WERI-Rb-1 (cell line): ENCODE results near the gene KREMEN2.

Source experiments
- DNase-seq: peaks from one replicate; pipeline ENCODE4 v3.0.0-alpha.2; 2020
- H3K27ac ChIP-seq: fragments of 250-450 bp; sonication (Bioruptor Pico); 2 replicates; pipeline ENCODE4 v1.5.1; 2020; ENCODE audit warnings: mild to moderate bottlenecking, moderate library complexity
- H3K27me3 ChIP-seq: fragments of 250-450 bp; sonication (Bioruptor Pico); 2 replicates; pipeline ENCODE4 v1.5.1; 2021; ENCODE audit warnings: mild to moderate bottlenecking, low read depth, moderate library complexity; ENCODE audit not compliant: insufficient read depth, severe bottlenecking
- H3K36me3 ChIP-seq: fragments of 250-450 bp; sonication (Bioruptor Pico); 2 replicates; pipeline ENCODE4 v1.5.1; 2020; ENCODE audit warnings: mild to moderate bottlenecking, moderate library complexity
- H3K4me3 ChIP-seq: 2 replicates; pipeline ENCODE4 v1.5.1; 2011; ENCODE audit warnings: low read depth, mild to moderate bottlenecking, control low read depth, low read length
- H3K9me3 ChIP-seq: fragments of 250-450 bp; sonication (Bioruptor Pico); 2 replicates; pipeline ENCODE4 v1.5.1; 2021; ENCODE audit warnings: mild to moderate bottlenecking, moderate library complexity; ENCODE audit not compliant: severe bottlenecking
- CTCF ChIP-seq: IDR thresholded peaks from 2 replicates; pipeline ENCODE4 v1.5.1; 2011; ENCODE audit warnings: low read depth, mild to moderate bottlenecking, control low read depth, inconsistent platforms, low read length

KREMEN2 gene

GRCh38 chr16:2968368-2968737 is 4.3 kb downstream of the KREMEN2 start:
- Histone ChIP-seq H3K27ac (peak overlapping the region; percentile 96), H3K27me3 (no peaks in the 10 kb centered on the region), H3K4me3 (peak overlapping the region; percentile 53), H3K9me3 (peaks cover 3% of the 10 kb centered on the region), H3K36me3 (peaks cover 63% of the 10 kb centered on the region)
- DNase-seq: peak; percentile 73
- TF ChIP-seq CTCF: no peak

GRCh38 chr16:2968738-2969544 is 4.9 kb downstream of the KREMEN2 start, which contains the start of gene PAQR4:
Gene PAQR4 (plus strand): TSS chr16:2969348. CDS start chr16:2969675, 327 bp downstream.
- DNase-seq: peak; percentile 88
- peaks cover 68% of the 10 kb centered on the region for H3K36me3 ChIP-seq
- peaks cover 3% of the 10 kb centered on the region for H3K9me3 ChIP-seq
- no peak for TF ChIP-seq CTCF
- peak within 1 kb of the TSS; percentile 96 for H3K27ac ChIP-seq
- H3K27me3 ChIP-seq: no peaks in the 10 kb centered on the region
- peak within 1 kb of the TSS; percentile 66 for H3K4me3 ChIP-seq

- peak; percentile 70 for TF ChIP-seq CTCF
- peaks cover 77% of the 10 kb centered on the region for H3K36me3 ChIP-seq
Measured at GRCh38 chr16:2969545-2970521, 5.8 kb downstream of the KREMEN2 start.

GRCh38 chr16:2970563-2970962 is 6.5 kb downstream of the KREMEN2 start:
- no peaks in the 10 kb centered on the region for H3K27me3 ChIP-seq
- TF ChIP-seq CTCF: no peak
- no peak for DNase-seq
- peak overlapping the region; percentile 66 for H3K4me3 ChIP-seq
- peak overlapping the region; percentile 96 for H3K27ac ChIP-seq
- H3K9me3 ChIP-seq: peaks cover 3% of the 10 kb centered on the region
- H3K36me3 ChIP-seq: peaks cover 85% of the 10 kb centered on the region

More at GRCh38 chr16:2969545-2970521, 5.8 kb downstream of the KREMEN2 start:
- H3K9me3 ChIP-seq: peaks cover 3% of the 10 kb centered on the region
- peak overlapping the region; percentile 96 for H3K27ac ChIP-seq
- H3K4me3 ChIP-seq: peak overlapping the region; percentile 66
- peak; percentile 92 for DNase-seq
- H3K27me3 ChIP-seq: no peaks in the 10 kb centered on the region

GRCh38 chr16:2971134-2971984 is 7.3 kb downstream of the KREMEN2 start:
- peak overlapping the region; percentile 66 for H3K4me3 ChIP-seq
- no peaks in the 10 kb centered on the region for H3K27me3 ChIP-seq
- H3K36me3 ChIP-seq: peaks cover 86% of the 10 kb centered on the region
- peaks cover 3% of the 10 kb centered on the region for H3K9me3 ChIP-seq
- 0 out of 2 replicates have a peak, but pooled peaks have one; percentile 5 for TF ChIP-seq CTCF
- H3K27ac ChIP-seq: peak overlapping the region; percentile 9
- no peak for DNase-seq
